HEK293T (cell line): ENCODE measurements around the gene C4BPB.

Source experiments
- CTCF ChIA-PET: fragments of 350-600 bp; formaldehyde crosslinking; extraction: SDS; loops from one replicate; lab custom pipeline; 2021; ENCODE audit warnings: antibody characterized with exemption, inconsistent platforms; lab: Yijun Ruan, JAX
- POLR2A ChIA-PET: fragments of 350-600 bp; formaldehyde crosslinking; extraction: SDS; loops from one replicate; lab custom pipeline; 2020; ENCODE audit warnings: antibody characterized with exemption, inconsistent platforms; lab: Yijun Ruan, JAX
- DNase-seq: peaks from one replicate; pipeline ENCODE4 v3.0.0; 2012; ENCODE audit warnings: mixed read lengths; ENCODE audit errors: extremely low spot score
- ARNT ChIP-seq: fragments of 450-650 bp; IDR thresholded peaks from 2 replicates; pipeline ENCODE4 v1.6.1; 2017; ENCODE audit warnings: mild to moderate bottlenecking
- BHLHE40 ChIP-seq: fragments of 450-650 bp; IDR thresholded peaks from 2 replicates; pipeline ENCODE4 v1.6.1; 2016; ENCODE audit warnings: mild to moderate bottlenecking, moderate library complexity, borderline replicate concordance
- CTBP1 ChIP-seq: fragments of 450-650 bp; IDR thresholded peaks from 2 replicates; pipeline ENCODE4 v1.6.1; 2016; ENCODE audit warnings: borderline replicate concordance
- ELF4 ChIP-seq: fragments of 450-650 bp; IDR thresholded peaks from 2 replicates; pipeline ENCODE4 v1.6.1; 2017; ENCODE audit warnings: antibody characterized with exemption
- FOXA1 ChIP-seq: fragments of 450-650 bp; IDR thresholded peaks from 2 replicates; pipeline ENCODE4 v1.6.1; 2016; ENCODE audit warnings: mild to moderate bottlenecking
- FOXK2 ChIP-seq: fragments of 450-650 bp; IDR thresholded peaks from 2 replicates; pipeline ENCODE4 v1.6.1; 2016; ENCODE audit warnings: mild to moderate bottlenecking
- FOXM1 ChIP-seq: fragments of 450-650 bp; IDR thresholded peaks from 2 replicates; pipeline ENCODE4 v1.6.1; 2017; ENCODE audit warnings: mild to moderate bottlenecking, borderline replicate concordance
- HDGF ChIP-seq: fragments of 450-650 bp; IDR thresholded peaks from 2 replicates; pipeline ENCODE4 v1.6.1; 2017; ENCODE audit warnings: antibody characterized with exemption, borderline replicate concordance
- L3MBTL2 ChIP-seq: fragments of 450-650 bp; conservative IDR thresholded peaks from 2 replicates; pipeline ENCODE4 v1.6.1; 2016; ENCODE audit warnings: mild to moderate bottlenecking
- LEF1 ChIP-seq: fragments of 450-650 bp; IDR thresholded peaks from 2 replicates; pipeline ENCODE4 v1.6.1; 2017; ENCODE audit warnings: mild to moderate bottlenecking, borderline replicate concordance
- NFRKB ChIP-seq: fragments of 450-650 bp; IDR thresholded peaks from 2 replicates; pipeline ENCODE4 v1.6.1; 2016; ENCODE audit warnings: mild to moderate bottlenecking, moderate library complexity
- PKNOX1 ChIP-seq: fragments of 450-650 bp; IDR thresholded peaks from 2 replicates; pipeline ENCODE4 v1.6.1; 2016
- SP1 ChIP-seq: fragments of 450-650 bp; IDR thresholded peaks from 2 replicates; pipeline ENCODE4 v1.6.1; 2017
- SUZ12 ChIP-seq: fragments of 450-650 bp; IDR thresholded peaks from 2 replicates; pipeline ENCODE4 v1.6.1; 2016; ENCODE audit warnings: mild to moderate bottlenecking
- TARDBP ChIP-seq: fragments of 450-650 bp; IDR thresholded peaks from 2 replicates; pipeline ENCODE4 v1.6.1; 2016
- ZNF384 ChIP-seq: fragments of 450-650 bp; IDR thresholded peaks from 2 replicates; pipeline ENCODE4 v1.6.1; 2016

Gene C4BPB

GRCh38 chr1:207049054-207049453 is 39.6 kb upstream of the C4BPB start:
- POLR2A ChIA-PET: no interaction called here
- TF ChIP-seq TARDBP (no peak), FOXK2 (no peak), NFRKB (no peak), PKNOX1 (no peak), FOXM1 (no peak), FOXA1 (no peak)
- CTCF ChIA-PET: interaction anchor here (0.7 kb wide), 1 partner anchor 281 kb away, joined by 3 read pairs; no protein-coding TSS in a partner anchor
- no peak for DNase-seq

- CTCF ChIA-PET: interaction anchor here (0.7 to 1.0 kb wide), 2 partner anchors 9 to 74 kb away, joined by 3 read pairs; no protein-coding TSS in a partner anchor
Observed at GRCh38 chr1:207049514-207049913, 39.1 kb upstream of the C4BPB start.

GRCh38 chr1:207049974-207050391 is 38.7 kb upstream of the C4BPB start:
- ChIA-PET CTCF (interaction anchor here (0.7 to 1.1 kb wide), 3 partner anchors 9 to 75 kb away, joined by 3 read pairs; no protein-coding TSS in a partner anchor), POLR2A (no interaction called here)
- DNase-seq: peak; percentile 28
- TF ChIP-seq ZNF384 (no peak), ARNT (no peak), ELF4 (no peak), NFRKB (no peak), PKNOX1 (no peak), CTBP1 (no peak), FOXA1 (no peak), FOXK2 (no peak), SP1 (no peak), FOXM1 (no peak), BHLHE40 (no peak), LEF1 (no peak), SUZ12 (no peak), HDGF (no peak), TARDBP (no peak), L3MBTL2 (no peak)

More at GRCh38 chr1:207049514-207049913, 39.1 kb upstream of the C4BPB start:
- DNase-seq: no peak
- POLR2A ChIA-PET: no interaction called here
- no peak for TF ChIP-seq FOXA1
- no peak for TF ChIP-seq BHLHE40
- no peak for TF ChIP-seq ZNF384
- no peak for TF ChIP-seq FOXM1
- no peak for TF ChIP-seq PKNOX1
- TF ChIP-seq SUZ12: no peak
- no peak for TF ChIP-seq L3MBTL2
- no peak for TF ChIP-seq ELF4

- CTCF ChIA-PET: interaction anchor here (1.0 to 1.1 kb wide), 2 partner anchors 10 kb away, joined by 3 read pairs; no protein-coding TSS in a partner anchor
- peak; percentile 69 for TF ChIP-seq NFRKB
- no peak for TF ChIP-seq ARNT
- POLR2A ChIA-PET: no interaction called here
- peak; percentile 93 for DNase-seq
Observed at GRCh38 chr1:207050480-207051190, 38.0 kb upstream of the C4BPB start.

- CTCF ChIA-PET: no interaction called here
- no peak for TF ChIP-seq SP1
- no peak for TF ChIP-seq FOXM1
- 0 out of 2 replicates have a peak, but pooled peaks have one; percentile 73 for TF ChIP-seq L3MBTL2
- TF ChIP-seq HDGF: no peak
- TF ChIP-seq TARDBP: no peak
- no peak for TF ChIP-seq FOXK2
- peak; percentile 18 for DNase-seq
- POLR2A ChIA-PET: no interaction called here
Observed at GRCh38 chr1:207051191-207051943, 37.3 kb upstream of the C4BPB start, which contains the start of gene YOD1. Gene YOD1 (minus strand): TSS chr1:207051208. CDS start chr1:207051030, 178 bp downstream.

- peak; percentile 96 for DNase-seq
- ChIA-PET POLR2A (interaction anchor here (0.6 to 1.5 kb wide), 13 partner anchors 9 to 743 kb away, joined by 3 to 8 read pairs (median 3); no protein-coding TSS in a partner anchor), CTCF (interaction anchor here (0.6 to 0.9 kb wide), 4 partner anchors 11 to 736 kb away, joined by 3 read pairs; no protein-coding TSS in a partner anchor)
- TF ChIP-seq SP1: 0 out of 2 replicates have a peak, but pooled peaks have one; percentile 22
- TF ChIP-seq L3MBTL2: peak; percentile 50; the same call in 1 of the 2 replicates
- peak; percentile 21; the same call in 1 of the 2 replicates for TF ChIP-seq ELF4
- TF ChIP-seq SUZ12: no peak
- 0 out of 2 replicates have a peak, but pooled peaks have one; percentile 40 for TF ChIP-seq HDGF
Observed at GRCh38 chr1:207052911-207053769, 35.5 kb upstream of the C4BPB start, which contains the start of gene PFKFB2. Gene PFKFB2 (plus strand): TSS chr1:207053275. CDS start chr1:207054718, 1,443 bp downstream.
